K562 (cell line): ENCODE results near the gene KRT72. TPM values are rescaled to one million over a fixed set of nuclear protein-coding genes. Genes with fewer than 3 reads are reported as not detected.

Experiments used
- BRCA1 ChIP-seq, 2 experiments: fragments of 450-650 bp in 1 of 2; sonication (generic) in 1 of 2; formaldehyde crosslinking in 1 of 2; IDR thresholded peaks; 2 replicates each; pipeline versions ENCODE4 v1.5.0 to v1.6.1; 2017 to 2020; ENCODE audit warnings: mild to moderate bottlenecking in 1 of 2, missing genetic modification reagents in 1 of 2
- CHD1 ChIP-seq: fragments of 200-600 bp; sonication (generic); IDR thresholded peaks from one replicate; pipeline ENCODE4 v1.6.1; 2012; ENCODE audit warnings: mild to moderate bottlenecking, moderate library complexity, low read length, inconsistent platforms
- CREM ChIP-seq: IDR thresholded peaks from 2 replicates; pipeline ENCODE4 v1.6.1; 2014; ENCODE audit warnings: antibody characterized with exemption, low read depth
- EHMT2 ChIP-seq: fragments of 450-650 bp; IDR thresholded peaks from 2 replicates; pipeline ENCODE4 v1.6.1; 2018; ENCODE audit warnings: antibody characterized with exemption
- EP400 ChIP-seq: fragments of 450-650 bp; IDR thresholded peaks from 2 replicates; pipeline ENCODE4 v1.6.1; 2017; ENCODE audit warnings: antibody characterized with exemption, mild to moderate bottlenecking, moderate library complexity
- GATA2 ChIP-seq: sonication (generic); formaldehyde crosslinking; IDR thresholded peaks from 2 replicates; pipeline ENCODE4 v1.4.0; 2020; ENCODE audit warnings: mild to moderate bottlenecking, missing genetic modification reagents
- HDAC2 ChIP-seq: fragments of 450-650 bp; IDR thresholded peaks from 2 replicates; pipeline ENCODE4 v1.6.1; 2016; ENCODE audit warnings: mild to moderate bottlenecking
- IRF9 ChIP-seq: fragments of 450-650 bp; IDR thresholded peaks from 2 replicates; pipeline ENCODE4 v1.6.1; 2016; ENCODE audit warnings: missing biosample characterization, missing genetic modification characterization
- MECOM ChIP-seq: fragments of 250-450 bp; sonication (Bioruptor Pico); IDR thresholded peaks from 2 replicates; pipeline ENCODE4 v1.8.0; 2022; ENCODE audit warnings: inconsistent platforms
- MNT ChIP-seq, 2 experiments: fragments of 450-650 bp; conservative IDR thresholded peaks; 2 replicates each; pipeline ENCODE4 v1.6.1; 2017; ENCODE audit warnings: mild to moderate bottlenecking in 2 of 2, moderate library complexity in 2 of 2
- MTA1 ChIP-seq: fragments of 450-650 bp; IDR thresholded peaks from 2 replicates; pipeline ENCODE4 v1.6.1; 2017; ENCODE audit warnings: borderline replicate concordance
- MTA3 ChIP-seq: fragments of 450-650 bp; formaldehyde crosslinking; IDR thresholded peaks from 2 replicates; pipeline ENCODE4 v1.6.1; 2017; ENCODE audit warnings: mild to moderate bottlenecking, borderline replicate concordance
- NCOA2 ChIP-seq, 2 experiments: fragments of 450-650 bp; IDR thresholded peaks; 2 replicates each; pipeline ENCODE4 v1.6.1; 2018; ENCODE audit warnings: mild to moderate bottlenecking in 2 of 2, moderate library complexity in 1 of 2; ENCODE audit not compliant: partially characterized antibody in 2 of 2
- RNF2 ChIP-seq: sonication (generic); IDR thresholded peaks from 2 replicates; pipeline ENCODE4 v1.6.1; 2016
- SIN3A ChIP-seq, 2 experiments: fragments of 150-350 bp in 1 of 2; IDR thresholded peaks; 2 replicates each; pipeline ENCODE4 v1.6.1; 2011 to 2016; ENCODE audit warnings: borderline replicate concordance in 2 of 2, low read depth in 2 of 2, low read length in 2 of 2, mild to moderate bottlenecking in 2 of 2, moderate library complexity in 2 of 2; ENCODE audit not compliant: control insufficient read depth in 1 of 2
- SMARCA4 ChIP-seq: fragments of 450-650 bp; IDR thresholded peaks from 2 replicates; pipeline ENCODE4 v1.6.1; 2016
- TEAD4 ChIP-seq, 2 experiments: sonication (generic) in 1 of 2; formaldehyde crosslinking in 1 of 2; IDR thresholded peaks; 2 replicates each; pipeline versions ENCODE4 v1.6.1 to v1.8.0; 2012 to 2022; ENCODE audit warnings: borderline replicate concordance in 1 of 2, inconsistent platforms in 1 of 2, low read length in 1 of 2, mild to moderate bottlenecking in 1 of 2, missing genetic modification reagents in 1 of 2
- ZC3H11A ChIP-seq: IDR thresholded peaks from 2 replicates; pipeline ENCODE4 v1.6.1; 2012; ENCODE audit warnings: low read depth, low read length, improper control_type of control experiment
- ZSCAN29 ChIP-seq: fragments of 450-650 bp; IDR thresholded peaks from 2 replicates; pipeline ENCODE4 v1.6.1; 2017
- polyA plus RNA-seq, 8 experiments: library from polyadenylated mRNA; depleted of rRNA in 4 of 8; stranded (reverse) in 5 of 8; unstranded in 3 of 8; fragments of >200 nt; fragmentation: Nextera tagmentation in 2 of 8; fragmentation: Illumina TruSeq in 1 of 8; extraction: Ambion mirVana in 2 of 8; extraction: Trizol in 1 of 8; gene quantifications; 2 replicates each; pipeline versions ENCODE4 v1.2.1 to v1.2.3, GENCODE V29; 2011 to 2014; ENCODE audit warnings: inconsistent platforms in 1 of 8, missing spikeins in 1 of 8
- total RNA-seq, 7 experiments: library from RNA; depleted of rRNA in 6 of 7; stranded (reverse); fragments of >200 nt in 6 of 7; fragmentation: Illumina TruSeq in 2 of 7; extraction: Trizol in 2 of 7; gene quantifications; 2 replicates each; pipeline versions ENCODE4 v1.2.1 to v1.2.3, GENCODE V29; 2011 to 2021; ENCODE audit warnings: low replicate concordance in 1 of 7
- TF ChIP-seq, protein P1 (sequence below): fragments of 450-650 bp; formaldehyde crosslinking; IDR thresholded peaks from 2 replicates; pipeline ENCODE4 v1.4.0; 2020; ENCODE audit warnings: mild to moderate bottlenecking, moderate library complexity
- TF ChIP-seq, protein P2 (sequence below): fragments of 450-650 bp; IDR thresholded peaks from 2 replicates; pipeline ENCODE4 v1.6.1; 2016; ENCODE audit warnings: low read depth, mild to moderate bottlenecking, moderate library complexity
- TF ChIP-seq, protein P3 (sequence below): sonication (generic); formaldehyde crosslinking; IDR thresholded peaks from 2 replicates; pipeline ENCODE4 v1.8.1; 2023; ENCODE audit warnings: mild to moderate bottlenecking, missing genetic modification reagents

KRT72 gene
- total and polyA plus RNA-seq, 9 of the 15 experiments (the other 6 are each of a cell fraction or from before 2014, with no cell fraction given), result not detected

DNA sequence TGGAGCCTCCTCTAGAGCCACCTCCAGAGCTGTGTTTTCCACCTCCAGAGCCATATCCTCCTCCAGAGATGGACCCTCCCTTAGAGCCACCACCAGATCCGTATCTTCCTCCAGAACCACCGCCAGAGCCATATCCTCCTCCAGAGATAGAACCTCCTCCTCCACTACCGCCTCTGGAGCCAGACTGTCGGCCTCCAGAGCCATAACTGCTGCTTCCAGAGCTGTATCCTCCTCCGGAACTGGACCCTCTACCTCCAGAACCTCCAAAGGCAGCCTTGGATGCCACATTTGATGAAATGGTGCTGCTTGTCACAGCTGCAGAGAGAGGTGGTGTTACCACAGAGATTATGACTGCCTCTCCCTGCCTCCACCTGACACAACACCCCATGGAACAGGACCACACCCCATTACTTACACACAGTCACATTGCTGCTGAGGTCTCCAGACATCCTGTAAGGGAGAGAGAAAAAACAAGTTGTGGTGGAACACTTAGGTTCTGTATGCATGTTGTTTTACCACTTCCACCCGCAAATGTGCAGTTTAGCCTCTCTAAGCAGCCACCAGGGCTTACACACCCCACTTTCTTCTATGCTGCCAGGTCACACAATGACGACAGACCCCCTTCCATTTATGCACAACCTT is 44.0 kb upstream of the KRT72 start (continued):
- TF ChIP-seq MNT (conservative IDR thresholded peaks at IDR 0.05), result no peak; a peak in 1 of 4 replicates
- TF ChIP-seq MTA1, result no peak
- TF ChIP-seq RNF2, result no peak
- TF ChIP-seq, protein P1, sequence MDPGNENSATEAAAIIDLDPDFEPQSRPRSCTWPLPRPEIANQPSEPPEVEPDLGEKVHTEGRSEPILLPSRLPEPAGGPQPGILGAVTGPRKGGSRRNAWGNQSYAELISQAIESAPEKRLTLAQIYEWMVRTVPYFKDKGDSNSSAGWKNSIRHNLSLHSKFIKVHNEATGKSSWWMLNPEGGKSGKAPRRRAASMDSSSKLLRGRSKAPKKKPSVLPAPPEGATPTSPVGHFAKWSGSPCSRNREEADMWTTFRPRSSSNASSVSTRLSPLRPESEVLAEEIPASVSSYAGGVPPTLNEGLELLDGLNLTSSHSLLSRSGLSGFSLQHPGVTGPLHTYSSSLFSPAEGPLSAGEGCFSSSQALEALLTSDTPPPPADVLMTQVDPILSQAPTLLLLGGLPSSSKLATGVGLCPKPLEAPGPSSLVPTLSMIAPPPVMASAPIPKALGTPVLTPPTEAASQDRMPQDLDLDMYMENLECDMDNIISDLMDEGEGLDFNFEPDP (CRISPR knock-in tag), result no peak
- TF ChIP-seq HDAC2, result 0 out of 2 replicates have a peak, but pooled peaks have one; percentile 34
- TF ChIP-seq SMARCA4, result no peak
- TF ChIP-seq IRF9 (tag), result no peak
- no peak for TF ChIP-seq ZSCAN29
- TF ChIP-seq, protein P2, sequence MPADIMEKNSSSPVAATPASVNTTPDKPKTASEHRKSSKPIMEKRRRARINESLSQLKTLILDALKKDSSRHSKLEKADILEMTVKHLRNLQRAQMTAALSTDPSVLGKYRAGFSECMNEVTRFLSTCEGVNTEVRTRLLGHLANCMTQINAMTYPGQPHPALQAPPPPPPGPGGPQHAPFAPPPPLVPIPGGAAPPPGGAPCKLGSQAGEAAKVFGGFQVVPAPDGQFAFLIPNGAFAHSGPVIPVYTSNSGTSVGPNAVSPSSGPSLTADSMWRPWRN, result no peak
- 0 out of 2 replicates have a peak, but pooled peaks have one; percentile 44 for TF ChIP-seq MTA3
- no peak for TF ChIP-seq ZC3H11A
- TF ChIP-seq NCOA2 (IDR thresholded peaks at IDR 0.05; ENCODE audit: partially characterized antibody in 2 of 2), result peak in 1 of 2 experiments; percentile 87
- TF ChIP-seq TEAD4 (IDR thresholded peaks at IDR 0.05; ENCODE audit: low read length), result no peak
- no peak for TF ChIP-seq TEAD4 (CRISPR knock-in tag; IDR thresholded peaks at IDR 0.05; ENCODE audit: borderline replicate concordance)
- no peak for TF ChIP-seq EP400
- TF ChIP-seq BRCA1 (IDR thresholded peaks at IDR 0.05), result no peak
- no peak for TF ChIP-seq BRCA1 (CRISPR knock-in tag; IDR thresholded peaks at IDR 0.05)
- no peak for TF ChIP-seq SIN3A (IDR thresholded peaks at IDR 0.05; ENCODE audit: borderline replicate concordance in 2 of 2, control insufficient read depth in 1 of 2, low read depth in 2 of 2, low read length in 2 of 2)
- no peak for TF ChIP-seq MECOM (CRISPR knock-in tag)
- TF ChIP-seq GATA2 (CRISPR knock-in tag), result 0 out of 2 replicates have a peak, but pooled peaks have one; percentile 17
- TF ChIP-seq EHMT2, result no peak
- TF ChIP-seq, protein P3, sequence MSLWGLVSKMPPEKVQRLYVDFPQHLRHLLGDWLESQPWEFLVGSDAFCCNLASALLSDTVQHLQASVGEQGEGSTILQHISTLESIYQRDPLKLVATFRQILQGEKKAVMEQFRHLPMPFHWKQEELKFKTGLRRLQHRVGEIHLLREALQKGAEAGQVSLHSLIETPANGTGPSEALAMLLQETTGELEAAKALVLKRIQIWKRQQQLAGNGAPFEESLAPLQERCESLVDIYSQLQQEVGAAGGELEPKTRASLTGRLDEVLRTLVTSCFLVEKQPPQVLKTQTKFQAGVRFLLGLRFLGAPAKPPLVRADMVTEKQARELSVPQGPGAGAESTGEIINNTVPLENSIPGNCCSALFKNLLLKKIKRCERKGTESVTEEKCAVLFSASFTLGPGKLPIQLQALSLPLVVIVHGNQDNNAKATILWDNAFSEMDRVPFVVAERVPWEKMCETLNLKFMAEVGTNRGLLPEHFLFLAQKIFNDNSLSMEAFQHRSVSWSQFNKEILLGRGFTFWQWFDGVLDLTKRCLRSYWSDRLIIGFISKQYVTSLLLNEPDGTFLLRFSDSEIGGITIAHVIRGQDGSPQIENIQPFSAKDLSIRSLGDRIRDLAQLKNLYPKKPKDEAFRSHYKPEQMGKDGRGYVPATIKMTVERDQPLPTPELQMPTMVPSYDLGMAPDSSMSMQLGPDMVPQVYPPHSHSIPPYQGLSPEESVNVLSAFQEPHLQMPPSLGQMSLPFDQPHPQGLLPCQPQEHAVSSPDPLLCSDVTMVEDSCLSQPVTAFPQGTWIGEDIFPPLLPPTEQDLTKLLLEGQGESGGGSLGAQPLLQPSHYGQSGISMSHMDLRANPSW, result no peak
- TF ChIP-seq CHD1, result no peak
- no peak for TF ChIP-seq CREM
